ENCODE results near the gene OSCP1.

The OSCP1 gene

DNA sequence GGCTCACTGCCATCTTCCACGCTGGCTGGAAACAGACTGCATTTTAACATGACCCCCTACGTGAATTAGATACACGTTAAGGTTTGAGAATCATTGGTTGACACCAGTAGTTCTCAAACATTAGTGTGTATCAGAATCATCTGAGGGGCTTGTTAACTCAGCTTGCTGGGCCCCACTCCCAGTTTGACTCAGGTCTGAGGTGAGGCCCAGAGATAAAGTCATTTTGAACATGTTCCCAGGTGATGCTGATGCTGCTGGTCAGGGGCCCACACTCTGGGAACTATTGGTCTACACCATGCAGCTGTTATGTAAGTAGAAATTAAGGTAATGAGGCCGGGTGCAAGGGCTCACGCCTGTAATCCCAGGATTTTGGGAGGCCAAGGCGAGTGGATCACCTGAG, 53.9 kb downstream of the OSCP1 start:
- TF ChIP-seq YY1 (IDR thresholded peaks at IDR 0.05; ENCODE audit: insufficient read depth, insufficient read length) (no peak), ZNF274 (IDR thresholded peaks at IDR 0.05; ENCODE audit: low read depth, low read length) (no peak), SUZ12 (IDR thresholded peaks at IDR 0.05; ENCODE audit: extremely low read depth, insufficient read depth, insufficient read length) (no peak)
- Histone ChIP-seq H3K36me3 (ENCODE audit: insufficient read depth, insufficient read length, low read length) (peaks cover 32% of the 10 kb centered on the region), H3K4me1 (ENCODE audit: insufficient read depth, insufficient read length) (peaks cover 8% of the 10 kb centered on the region), H3K4me3 (ENCODE audit: insufficient read length, low read depth) (no peak overlapping the region), H3K9me3 (ENCODE audit: insufficient read depth, low read length) (no peaks in the 10 kb centered on the region), H3K9ac (ENCODE audit: insufficient read length, low read depth) (no peak overlapping the region), H3K27me3 (ENCODE audit: insufficient read depth, insufficient read length) (no peaks in the 10 kb centered on the region)
- no peak for DNase-seq (ENCODE audit: low read depth, low spot score)

DNA sequence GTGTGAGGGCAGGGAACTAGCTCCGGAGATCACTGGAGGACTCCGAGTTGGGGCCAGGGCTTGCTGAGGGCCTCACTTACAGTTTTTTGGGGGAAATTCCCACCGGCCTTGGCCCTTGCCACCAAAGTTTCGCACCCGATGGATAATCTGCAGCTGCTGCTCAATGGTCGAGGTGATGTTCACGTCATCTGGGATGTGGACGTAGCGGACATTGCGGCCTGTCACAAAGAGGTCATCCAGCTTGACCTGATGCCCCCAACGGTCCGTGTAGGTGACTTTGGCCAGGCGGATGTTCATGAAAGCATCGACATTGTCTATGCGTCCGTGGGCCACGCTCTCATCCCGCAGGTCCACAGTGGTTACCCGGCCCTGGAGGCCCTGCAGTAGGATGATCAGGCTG, 56.6 kb downstream of the OSCP1 start:
- no peak overlapping the region for H3K9ac ChIP-seq (ENCODE audit: insufficient read length, low read depth)
- H3K4me3 ChIP-seq (ENCODE audit: insufficient read length, low read depth): no peak overlapping the region
- TF ChIP-seq ZNF274 (IDR thresholded peaks at IDR 0.05; ENCODE audit: low read depth, low read length) (no peak), YY1 (IDR thresholded peaks at IDR 0.05; ENCODE audit: insufficient read depth, insufficient read length) (no peak), SUZ12 (IDR thresholded peaks at IDR 0.05; ENCODE audit: extremely low read depth, insufficient read depth, insufficient read length) (no peak)

DNA sequence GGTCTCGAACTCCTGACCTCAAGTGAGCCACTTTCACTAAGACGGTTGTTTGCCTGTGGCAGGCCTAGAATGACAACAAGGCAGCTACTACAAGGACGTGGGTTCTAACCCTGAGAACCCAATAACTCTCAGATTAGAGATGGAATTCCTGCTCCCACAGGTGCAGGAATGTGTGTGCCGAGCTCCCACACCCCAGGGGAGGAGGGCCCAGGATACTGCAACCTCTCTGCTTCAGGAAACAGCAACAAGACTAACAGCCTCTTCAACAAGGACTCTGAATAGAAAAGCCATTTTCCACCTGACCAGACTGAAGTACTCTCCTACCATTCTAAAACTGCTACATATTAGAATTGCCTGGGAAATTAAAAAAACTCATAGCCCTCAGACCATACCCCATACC, 57.4 kb downstream of the OSCP1 start:
- peaks cover 2% of the 10 kb centered on the region for H3K4me1 ChIP-seq (ENCODE audit: insufficient read depth, insufficient read length)
- peaks cover 57% of the 10 kb centered on the region for H3K36me3 ChIP-seq (ENCODE audit: insufficient read depth, insufficient read length, low read length)
- no peaks in the 10 kb centered on the region for H3K27me3 ChIP-seq (ENCODE audit: insufficient read depth, insufficient read length)
- no peak overlapping the region for H3K4me3 ChIP-seq (ENCODE audit: insufficient read length, low read depth)
- H3K9ac ChIP-seq (ENCODE audit: insufficient read length, low read depth): no peak overlapping the region
- no peak for DNase-seq (ENCODE audit: low read depth, low spot score)
- no peak for TF ChIP-seq YY1 (IDR thresholded peaks at IDR 0.05; ENCODE audit: insufficient read depth, insufficient read length)
- TF ChIP-seq SUZ12 (IDR thresholded peaks at IDR 0.05; ENCODE audit: extremely low read depth, insufficient read depth, insufficient read length): no peak
- TF ChIP-seq ZNF274 (IDR thresholded peaks at IDR 0.05; ENCODE audit: low read depth, low read length): no peak
- no peaks in the 10 kb centered on the region for H3K9me3 ChIP-seq (ENCODE audit: insufficient read depth, low read length)

More for the DNA sequence above, 56.6 kb downstream of the OSCP1 start:
- Histone ChIP-seq H3K36me3 (ENCODE audit: insufficient read depth, insufficient read length, low read length) (peaks cover 57% of the 10 kb centered on the region), H3K4me1 (ENCODE audit: insufficient read depth, insufficient read length) (peaks cover 2% of the 10 kb centered on the region), H3K27me3 (ENCODE audit: insufficient read depth, insufficient read length) (no peaks in the 10 kb centered on the region), H3K9me3 (ENCODE audit: insufficient read depth, low read length) (no peaks in the 10 kb centered on the region)
- DNase-seq (ENCODE audit: low read depth, low spot score): no peak

DNA sequence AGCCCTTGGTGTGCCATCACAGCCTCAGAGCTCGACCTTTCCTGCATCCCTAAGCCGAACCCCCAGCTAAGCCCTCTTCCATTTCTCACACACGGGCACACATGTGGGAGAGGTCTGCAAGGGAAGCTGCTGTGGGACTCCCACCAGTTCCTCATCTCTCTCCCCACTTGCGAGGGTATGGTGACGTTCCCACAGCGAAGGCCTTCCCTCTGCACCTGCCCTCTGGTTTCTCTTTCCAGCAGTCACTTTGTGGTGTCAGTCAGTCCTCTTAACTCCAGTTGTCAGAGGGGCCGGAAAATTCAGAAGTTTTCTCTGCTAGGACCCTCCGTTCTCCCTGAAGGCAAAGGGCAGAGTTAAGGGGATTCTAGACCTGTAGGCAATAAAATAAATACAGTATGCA, 59.0 kb downstream of the OSCP1 start:
- Histone ChIP-seq H3K9ac (ENCODE audit: insufficient read length, low read depth) (no peak overlapping the region), H3K9me3 (ENCODE audit: insufficient read depth, low read length) (no peaks in the 10 kb centered on the region), H3K36me3 (ENCODE audit: insufficient read depth, insufficient read length, low read length) (peaks cover 57% of the 10 kb centered on the region), H3K27me3 (ENCODE audit: insufficient read depth, insufficient read length) (no peaks in the 10 kb centered on the region), H3K4me1 (ENCODE audit: insufficient read depth, insufficient read length) (peaks cover 12% of the 10 kb centered on the region), H3K4me3 (ENCODE audit: insufficient read length, low read depth) (no peak overlapping the region)
- TF ChIP-seq ZNF274 (IDR thresholded peaks at IDR 0.05; ENCODE audit: low read depth, low read length): no peak
- no peak for TF ChIP-seq SUZ12 (IDR thresholded peaks at IDR 0.05; ENCODE audit: extremely low read depth, insufficient read depth, insufficient read length)
- no peak for DNase-seq (ENCODE audit: low read depth, low spot score)

GRCh38 chr1:36390411-36390810, 59.8 kb downstream of the OSCP1 start:
- peaks cover 57% of the 10 kb centered on the region for H3K36me3 ChIP-seq (ENCODE audit: insufficient read depth, insufficient read length, low read length)
- H3K9ac ChIP-seq (ENCODE audit: insufficient read length, low read depth): no peak overlapping the region
- no peaks in the 10 kb centered on the region for H3K9me3 ChIP-seq (ENCODE audit: insufficient read depth, low read length)
- TF ChIP-seq YY1 (IDR thresholded peaks at IDR 0.05; ENCODE audit: insufficient read depth, insufficient read length) (no peak), SUZ12 (IDR thresholded peaks at IDR 0.05; ENCODE audit: extremely low read depth, insufficient read depth, insufficient read length) (no peak), ZNF274 (IDR thresholded peaks at IDR 0.05; ENCODE audit: low read depth, low read length) (no peak)
- peaks cover 12% of the 10 kb centered on the region for H3K4me1 ChIP-seq (ENCODE audit: insufficient read depth, insufficient read length)
- H3K4me3 ChIP-seq (ENCODE audit: insufficient read length, low read depth): no peak overlapping the region
- DNase-seq (ENCODE audit: low read depth, low spot score): no peak
- H3K27me3 ChIP-seq (ENCODE audit: insufficient read depth, insufficient read length): no peaks in the 10 kb centered on the region

DNA sequence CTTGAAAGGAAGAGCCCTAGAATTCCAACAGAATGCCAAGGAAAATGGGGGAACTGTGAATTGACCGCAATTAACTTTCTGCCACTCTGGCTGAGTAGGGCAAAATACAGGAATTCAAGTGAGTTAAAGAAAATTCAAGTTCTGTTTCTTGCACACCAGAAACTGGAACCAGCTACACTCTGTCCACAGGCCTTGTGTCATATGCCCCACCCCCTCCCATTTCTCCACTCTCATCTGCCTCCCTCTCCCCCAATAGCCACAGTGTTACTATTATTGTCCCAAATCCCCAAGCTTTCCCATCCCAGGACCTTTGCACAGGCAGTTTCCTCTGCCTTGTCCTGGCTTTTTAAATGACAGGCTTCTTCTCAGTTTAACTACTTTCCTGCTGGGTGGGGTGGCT, 60.3 kb downstream of the OSCP1 start:
- H3K4me3 ChIP-seq (ENCODE audit: insufficient read length, low read depth): no peak overlapping the region
- TF ChIP-seq YY1 (IDR thresholded peaks at IDR 0.05; ENCODE audit: insufficient read depth, insufficient read length) (no peak), SUZ12 (IDR thresholded peaks at IDR 0.05; ENCODE audit: extremely low read depth, insufficient read depth, insufficient read length) (no peak), ZNF274 (IDR thresholded peaks at IDR 0.05; ENCODE audit: low read depth, low read length) (no peak)
- peaks cover 12% of the 10 kb centered on the region for H3K4me1 ChIP-seq (ENCODE audit: insufficient read depth, insufficient read length)
- H3K9ac ChIP-seq (ENCODE audit: insufficient read length, low read depth): no peak overlapping the region
- H3K9me3 ChIP-seq (ENCODE audit: insufficient read depth, low read length): no peaks in the 10 kb centered on the region
- no peaks in the 10 kb centered on the region for H3K27me3 ChIP-seq (ENCODE audit: insufficient read depth, insufficient read length)
- DNase-seq (ENCODE audit: low read depth, low spot score): no peak
- peaks cover 57% of the 10 kb centered on the region for H3K36me3 ChIP-seq (ENCODE audit: insufficient read depth, insufficient read length, low read length)

DNA sequence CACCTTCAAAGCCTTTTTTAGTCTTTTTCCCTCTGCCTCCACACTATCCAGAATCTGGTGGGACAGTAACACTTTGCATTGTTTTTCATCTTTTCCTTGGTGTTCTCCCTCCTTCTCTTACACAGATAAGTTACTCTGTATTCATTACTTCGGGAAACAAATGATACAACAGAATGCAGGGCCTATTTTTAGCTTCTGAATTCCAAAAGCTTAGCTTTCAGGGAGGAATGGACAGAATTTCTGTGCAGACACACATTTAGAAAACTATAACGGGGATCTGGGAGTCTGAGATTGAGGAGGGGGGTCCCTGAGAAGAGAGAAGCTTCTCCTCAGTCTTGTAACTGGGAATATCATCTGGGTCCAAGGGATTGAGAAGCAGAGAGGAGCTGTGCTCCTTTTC, 61.0 kb downstream of the OSCP1 start:
- Histone ChIP-seq H3K4me1 (ENCODE audit: insufficient read depth, insufficient read length) (peaks cover 12% of the 10 kb centered on the region), H3K9ac (ENCODE audit: insufficient read length, low read depth) (no peak overlapping the region), H3K36me3 (ENCODE audit: insufficient read depth, insufficient read length, low read length) (peaks cover 54% of the 10 kb centered on the region)

More for the DNA sequence above, 61.0 kb downstream of the OSCP1 start:
- TF ChIP-seq ZNF274 (IDR thresholded peaks at IDR 0.05; ENCODE audit: low read depth, low read length) (no peak), SUZ12 (IDR thresholded peaks at IDR 0.05; ENCODE audit: extremely low read depth, insufficient read depth, insufficient read length) (no peak), YY1 (IDR thresholded peaks at IDR 0.05; ENCODE audit: insufficient read depth, insufficient read length) (no peak)
- Histone ChIP-seq H3K27me3 (ENCODE audit: insufficient read depth, insufficient read length) (no peaks in the 10 kb centered on the region), H3K9me3 (ENCODE audit: insufficient read depth, low read length) (no peaks in the 10 kb centered on the region), H3K4me3 (ENCODE audit: insufficient read length, low read depth) (no peak overlapping the region)
- no peak for DNase-seq (ENCODE audit: low read depth, low spot score)

Data from NT2/D1 (cell line).